K562 (cell line): ENCODE results near the gene MMD2.

Source experiments
- ATF6 ChIP-seq: sonication (generic); formaldehyde crosslinking; IDR thresholded peaks from 2 replicates; pipeline ENCODE4 v1.4.0; 2020; ENCODE audit warnings: mild to moderate bottlenecking, missing genetic modification reagents
- CTCF ChIP-seq, 3 experiments: IDR thresholded peaks in 2 of 3; conservative IDR thresholded peaks in 1 of 3; 2 replicates each; pipeline ENCODE4 v1.5.1; 2011 to 2012; ENCODE audit warnings: low read length in 3 of 3, mild to moderate bottlenecking in 3 of 3, control low read depth in 2 of 3, improper control_type of control experiment in 1 of 3, inconsistent platforms in 1 of 3, low read depth in 1 of 3, mixed read lengths in 1 of 3, moderate library complexity in 1 of 3; ENCODE audit not compliant: insufficient read depth in 2 of 3
- FOS ChIP-seq: IDR thresholded peaks from 3 replicates; pipeline ENCODE4 v1.6.1; 2011; ENCODE audit not compliant: insufficient read length; ENCODE audit errors: extremely low read depth
- IRF1 ChIP-seq: sonication (generic); formaldehyde crosslinking; IDR thresholded peaks from 2 replicates; pipeline ENCODE4 v1.8.0; 2022; ENCODE audit warnings: missing genetic modification reagents, mild to moderate bottlenecking, borderline replicate concordance
- KDM1A ChIP-seq, 2 experiments: fragments of 450-650 bp; IDR thresholded peaks; 2 replicates each; pipeline ENCODE4 v1.6.1; 2016; ENCODE audit warnings: mild to moderate bottlenecking in 2 of 2
- NFATC3 ChIP-seq: fragments of 450-650 bp; IDR thresholded peaks from 2 replicates; pipeline ENCODE4 v1.6.1; 2017; ENCODE audit warnings: mild to moderate bottlenecking
- OTX1 ChIP-seq: fragments of 450-650 bp; formaldehyde crosslinking; IDR thresholded peaks from 2 replicates; pipeline ENCODE4 v1.4.0; 2022; ENCODE audit warnings: mild to moderate bottlenecking
- PATZ1 ChIP-seq: fragments of 250-450 bp; sonication (Bioruptor Pico); IDR thresholded peaks from 2 replicates; pipeline ENCODE4 v1.5.0; 2020; ENCODE audit warnings: mild to moderate bottlenecking, borderline replicate concordance
- POLR2A ChIP-seq: fragments of 450-650 bp; conservative IDR thresholded peaks from 2 replicates; pipeline ENCODE4 v1.6.1; 2016
- TRIM24 ChIP-seq, 2 experiments: fragments of 450-650 bp; IDR thresholded peaks; 2 replicates each; pipeline ENCODE4 v1.6.1; 2016
- ZNF263 ChIP-seq: sonication (generic); formaldehyde crosslinking; IDR thresholded peaks from 2 replicates; pipeline ENCODE4 v1.8.0; 2022; ENCODE audit warnings: mild to moderate bottlenecking, missing genetic modification reagents, borderline replicate concordance
- ZNF41 ChIP-seq: fragments of 250-450 bp; sonication (Bioruptor Pico); conservative IDR thresholded peaks from 2 replicates; pipeline ENCODE4 v1.4.0; 2020; ENCODE audit warnings: mild to moderate bottlenecking

- TF ChIP-seq NFATC3, result no peak
- TF ChIP-seq PATZ1, result no peak
- no peak for TF ChIP-seq CTCF (IDR thresholded peaks at IDR 0.05 in 2 of 3, conservative IDR thresholded peaks at IDR 0.05 in 1 of 3; ENCODE audit: insufficient read depth in 2 of 3, low read depth in 1 of 3, low read length in 3 of 3)
- TF ChIP-seq OTX1 (CRISPR knock-in tag), result no peak
- TF ChIP-seq IRF1 (CRISPR knock-in tag), result no peak
- TF ChIP-seq KDM1A (IDR thresholded peaks at IDR 0.05), result no peak
- TF ChIP-seq ZNF41 (CRISPR knock-in tag), result no peak
- no peak for TF ChIP-seq ZNF263
- TF ChIP-seq ATF6 (CRISPR knock-in tag), result no peak
- no peak for TF ChIP-seq FOS
- no peak for TF ChIP-seq TRIM24 (IDR thresholded peaks at IDR 0.05)
- TF ChIP-seq POLR2A, result no peak
Measured at GRCh38 chr7:4904346-4904745, 54.6 kb downstream of the MMD2 start.
